CD4-positive, alpha-beta T cell (primary cell): ENCODE measurements around the gene MYO18A. TPM values are rescaled to one million over a fixed set of nuclear protein-coding genes. Genes with fewer than 3 reads are reported as not detected.

Experiments used
- ATAC-seq: fragments of 200-7000 bp; cut with Tn5 transposase; one replicate; pipeline ENCODE4 v1.10.0; 2022; ENCODE audit warnings: mild to moderate bottlenecking; ENCODE audit not compliant: poor library complexity
- CTCF ChIA-PET: fragments of 350-600 bp; sonication (Branson Sonifier 250); formaldehyde crosslinking; loops from one replicate; lab custom pipeline; 2021; ENCODE audit warnings: antibody characterized with exemption, inconsistent platforms; lab: Charles Lee
- POLR2A ChIA-PET: fragments of 350-600 bp; sonication (Branson Sonifier 250); formaldehyde crosslinking; loops from one replicate; lab custom pipeline; 2021; ENCODE audit warnings: antibody characterized with exemption, inconsistent platforms; lab: Charles Lee
- DNase-seq, 14 experiments: peaks; one replicate each; pipeline ENCODE4 v3.0.0-alpha.2; 2013 to 2020; ENCODE audit warnings: mixed read lengths in 2 of 14
- H3K27ac ChIP-seq, 2 donors: one replicate each; pipeline versions ENCODE4 v1.5.1 to v1.7.0; 2013; ENCODE audit warnings: low read length in 2 of 2, low read depth in 1 of 2, mild to moderate bottlenecking in 1 of 2
- H3K27me3 ChIP-seq, 2 experiments: 1 replicate in 1 of 2; 2 replicates in 1 of 2; pipeline versions ENCODE4 v1.6.1 to v1.7.0; 2013; ENCODE audit warnings: low read length in 2 of 2, control low read depth in 1 of 2, mild to moderate bottlenecking in 1 of 2, moderate library complexity in 1 of 2; ENCODE audit not compliant: insufficient read depth in 2 of 2, control insufficient read depth in 1 of 2
- H3K36me3 ChIP-seq: one replicate; pipeline ENCODE4 v1.6.1; 2013; ENCODE audit warnings: low read length, control low read depth; ENCODE audit not compliant: insufficient read depth
- H3K4me1 ChIP-seq: one replicate; pipeline ENCODE4 v1.6.1; 2013; ENCODE audit warnings: low read length, control low read depth; ENCODE audit not compliant: insufficient read depth
- H3K4me3 ChIP-seq: one replicate; pipeline ENCODE4 v1.5.1; 2013; ENCODE audit warnings: mild to moderate bottlenecking, low read length, moderate library complexity
- H3K9me3 ChIP-seq, 2 experiments: 1 replicate in 1 of 2; 2 replicates in 1 of 2; pipeline versions ENCODE4 v1.6.1 to v1.7.0; 2013; ENCODE audit warnings: low read length in 2 of 2, mild to moderate bottlenecking in 2 of 2, control low read depth in 1 of 2, moderate library complexity in 1 of 2; ENCODE audit not compliant: control insufficient read depth in 1 of 2, insufficient read depth in 1 of 2
- H3K27ac Mint-ChIP-seq: one replicate; pipeline ENCODE4 v1.8.0; 2020; ENCODE audit warnings: mixed read lengths
- H3K27me3 Mint-ChIP-seq: one replicate; pipeline ENCODE4 v1.8.0; 2021; ENCODE audit warnings: mixed read lengths
- H3K36me3 Mint-ChIP-seq: one replicate; pipeline ENCODE4 v1.8.0; 2021; ENCODE audit warnings: low read depth, mixed read lengths
- H3K4me1 Mint-ChIP-seq: one replicate; pipeline ENCODE4 v1.8.0; 2021; ENCODE audit warnings: low read depth, mixed read lengths
- H3K4me3 Mint-ChIP-seq: one replicate; pipeline ENCODE4 v1.8.0; 2020; ENCODE audit warnings: mild to moderate bottlenecking, mixed read lengths
- H3K9me3 Mint-ChIP-seq: one replicate; pipeline ENCODE4 v1.8.0; 2020; ENCODE audit warnings: mixed read lengths
- CTCF ChIP-seq: fragments of 200-600 bp; IDR thresholded peaks from one replicate; pipeline ENCODE4 v1.8.0; 2022; ENCODE audit warnings: antibody characterized with exemption, mild to moderate bottlenecking
- intact Hi-C, 2 experiments: fragments of 100-400 bp; cut with DNase I in 1 of 2; cut with micrococcal nuclease in 1 of 2; formaldehyde crosslinking; loops; one replicate each; pipeline versions ENCODE4 v1.15.1 to v1.9.0; 2023 to 2025; cut with DNase I, micrococcal nuclease
- total RNA-seq, 174 experiments: library from RNA in 2 of 174; stranded (reverse) in 2 of 174; gene quantifications; one replicate each; pipeline ENCODE4 v1.2.3 and lab custom pipeline; 2021 to 2026

Gene MYO18A
- total RNA-seq, 2 experiments from 2014 or later: 87.0 to 90.1 TPM

- CTCF ChIA-PET: no interaction called here
- DNase-seq: no peak
- POLR2A ChIA-PET: no interaction called here
- no peak for ATAC-seq
- peaks cover 2% of the 10 kb centered on the region for H3K36me3 ChIP-seq
- H3K9me3 ChIP-seq: no peaks in the 10 kb centered on the region
- intact Hi-C loops: no loop called here
- no peaks in the 10 kb centered on the region for H3K9me3 Mint-ChIP-seq
- H3K27me3 Mint-ChIP-seq: no peaks in the 10 kb centered on the region
- H3K4me1 Mint-ChIP-seq: no peaks in the 10 kb centered on the region
- no peaks in the 10 kb centered on the region for H3K4me1 ChIP-seq
- H3K27ac ChIP-seq: no peak overlapping the region
- H3K36me3 Mint-ChIP-seq: peaks cover 21% of the 10 kb centered on the region
- H3K27ac Mint-ChIP-seq: no peak overlapping the region
- H3K27me3 ChIP-seq: no peaks in the 10 kb centered on the region
- no peak overlapping the region for H3K4me3 Mint-ChIP-seq
- no peak for TF ChIP-seq CTCF
- no peak overlapping the region for H3K4me3 ChIP-seq
Observed at GRCh38 chr17:29073520-29073919, 106.7 kb downstream of the MYO18A start.

- Mint-ChIP-seq H3K27ac (no peak overlapping the region), H3K4me1 (no peaks in the 10 kb centered on the region), H3K27me3 (no peaks in the 10 kb centered on the region), H3K36me3 (peaks cover 19% of the 10 kb centered on the region), H3K4me3 (no peak overlapping the region), H3K9me3 (no peaks in the 10 kb centered on the region)
- Histone ChIP-seq H3K36me3 (peaks cover 2% of the 10 kb centered on the region), H3K9me3 (no peaks in the 10 kb centered on the region), H3K27ac (no peak overlapping the region), H3K4me3 (no peak overlapping the region), H3K27me3 (no peaks in the 10 kb centered on the region), H3K4me1 (no peaks in the 10 kb centered on the region)
- ChIA-PET CTCF (no interaction called here), POLR2A (no interaction called here)
- no peak for TF ChIP-seq CTCF
- no peak for ATAC-seq
- intact Hi-C loops: no loop called here
- DNase-seq: no peak
Observed at GRCh38 chr17:29073045-29073444, 107.2 kb downstream of the MYO18A start.

- Mint-ChIP-seq H3K9me3 (no peaks in the 10 kb centered on the region), H3K4me1 (no peaks in the 10 kb centered on the region), H3K4me3 (no peak overlapping the region), H3K27me3 (no peaks in the 10 kb centered on the region), H3K27ac (no peak overlapping the region), H3K36me3 (peaks cover 8% of the 10 kb centered on the region)
- H3K4me1 ChIP-seq: no peaks in the 10 kb centered on the region
- ATAC-seq (no peak), DNase-seq (no peak)
- peaks cover 2% of the 10 kb centered on the region for H3K36me3 ChIP-seq
- H3K4me3 ChIP-seq: no peak overlapping the region
- no peak for TF ChIP-seq CTCF
- no peaks in the 10 kb centered on the region for H3K27me3 ChIP-seq
- CTCF ChIA-PET: no interaction called here
- H3K27ac ChIP-seq: no peak overlapping the region
- no peaks in the 10 kb centered on the region for H3K9me3 ChIP-seq
- intact Hi-C loops: no loop called here
- POLR2A ChIA-PET: no interaction called here
Observed at GRCh38 chr17:29071303-29071702, 108.9 kb downstream of the MYO18A start.
